Cortex of kidney (tissue), 1 donor: Measurements from ENCODE around the gene KCNQ4.

Experiments used
- DNase-seq: peaks from one replicate; lab custom pipeline; 2025; lab: John Stamatoyannopoulos, UW

KCNQ4 gene

DNA sequence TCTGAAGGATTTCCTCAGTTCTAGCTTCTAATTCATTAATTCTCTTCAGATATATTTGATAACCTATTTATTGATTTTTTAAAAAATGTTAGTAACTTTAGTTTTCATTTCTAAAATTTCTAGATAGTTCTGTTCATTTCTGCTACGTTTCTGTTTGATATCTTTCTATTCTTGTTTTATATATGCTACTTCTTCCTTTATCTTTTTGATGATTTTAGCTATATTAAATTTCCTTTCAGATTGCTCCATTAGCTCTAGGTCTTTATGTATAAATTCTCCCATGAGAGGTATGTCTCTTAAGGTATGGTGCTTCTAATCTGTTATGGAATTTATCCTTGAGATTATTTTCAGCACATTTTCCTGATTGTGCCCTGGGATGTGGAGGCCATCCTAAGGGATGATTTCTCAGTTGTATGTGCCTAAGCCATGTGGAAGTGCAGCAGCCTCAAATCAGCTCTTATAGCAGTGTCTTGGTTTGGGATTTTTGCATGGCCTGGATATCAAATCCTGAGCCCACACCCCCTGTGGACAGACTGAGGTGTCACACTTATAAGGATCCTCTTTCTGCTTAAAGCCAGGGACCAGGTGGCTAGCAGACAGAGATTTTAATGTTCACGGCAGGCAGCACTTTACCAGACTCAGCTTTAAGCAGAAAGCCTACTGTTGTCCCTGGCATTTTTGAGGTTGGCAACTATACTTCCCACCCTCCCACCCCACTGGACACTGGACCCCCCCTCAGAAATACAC lies 6.2 kb upstream of the KCNQ4 start:
- DNase-seq = no peak

DNA sequence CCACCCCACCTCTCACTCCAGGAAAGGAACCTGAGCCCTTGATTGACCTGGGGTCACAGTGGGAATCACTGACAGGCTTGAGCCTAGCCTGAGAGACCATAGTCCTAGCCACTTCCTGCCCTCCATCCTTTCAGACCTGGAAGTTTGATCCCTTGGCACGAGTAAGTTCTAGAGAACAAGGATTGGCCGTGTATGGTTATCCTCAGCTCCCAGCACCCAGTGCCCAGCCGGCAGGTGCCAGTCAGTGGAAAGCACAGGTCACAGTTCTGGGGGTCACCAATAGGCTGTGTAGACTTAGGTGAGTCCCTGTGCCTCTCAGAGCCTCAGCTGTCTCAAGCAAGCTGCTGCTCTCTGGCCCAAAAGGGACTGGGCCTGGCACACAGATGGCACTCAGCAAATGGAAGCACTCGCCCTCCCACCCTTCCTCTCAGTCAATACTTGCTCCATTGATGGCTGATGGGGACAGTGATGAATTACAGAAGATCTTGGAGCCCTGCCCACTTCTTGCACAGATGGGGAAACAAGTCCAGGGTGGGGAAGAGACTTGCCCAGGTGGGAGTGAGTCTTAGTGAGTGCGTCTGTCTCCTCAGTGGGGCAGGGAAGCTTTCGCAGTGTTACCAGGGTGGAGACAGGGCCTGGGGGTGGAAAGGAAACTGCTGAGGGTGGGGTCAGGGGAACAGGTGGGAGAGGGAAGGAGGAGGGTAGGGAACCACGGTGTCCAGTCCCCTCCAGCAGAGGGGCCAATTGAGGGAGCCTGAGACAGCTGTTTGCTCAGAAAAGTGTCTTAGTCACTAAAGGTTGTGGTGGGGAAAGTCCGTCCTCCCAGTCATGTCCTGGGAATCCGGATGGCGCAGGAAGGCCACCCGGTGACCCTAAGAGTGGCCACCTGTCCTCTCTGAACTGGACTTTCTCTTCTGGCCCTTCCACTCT lies 2.6 kb upstream of the KCNQ4 start:
- no peak for DNase-seq

DNA sequence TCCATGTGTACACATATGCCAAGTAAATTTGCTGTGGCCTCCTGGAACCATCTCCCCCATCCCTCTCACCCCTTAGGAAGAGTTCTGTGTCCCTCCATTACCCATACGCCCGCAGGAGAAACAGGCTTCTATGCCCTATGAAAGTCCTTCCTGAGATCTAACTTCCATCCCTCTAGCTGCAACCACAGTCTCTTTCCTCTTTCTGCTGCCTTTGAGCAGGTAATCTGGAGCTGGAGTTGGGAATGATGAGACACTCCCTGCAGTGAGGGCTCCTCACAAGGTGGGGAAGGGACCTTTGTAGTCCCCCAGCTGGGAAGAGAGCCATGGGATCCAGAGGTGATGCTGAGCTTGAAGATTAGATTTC lies 2.0 kb upstream of the KCNQ4 start:
- no peak for DNase-seq

DNA sequence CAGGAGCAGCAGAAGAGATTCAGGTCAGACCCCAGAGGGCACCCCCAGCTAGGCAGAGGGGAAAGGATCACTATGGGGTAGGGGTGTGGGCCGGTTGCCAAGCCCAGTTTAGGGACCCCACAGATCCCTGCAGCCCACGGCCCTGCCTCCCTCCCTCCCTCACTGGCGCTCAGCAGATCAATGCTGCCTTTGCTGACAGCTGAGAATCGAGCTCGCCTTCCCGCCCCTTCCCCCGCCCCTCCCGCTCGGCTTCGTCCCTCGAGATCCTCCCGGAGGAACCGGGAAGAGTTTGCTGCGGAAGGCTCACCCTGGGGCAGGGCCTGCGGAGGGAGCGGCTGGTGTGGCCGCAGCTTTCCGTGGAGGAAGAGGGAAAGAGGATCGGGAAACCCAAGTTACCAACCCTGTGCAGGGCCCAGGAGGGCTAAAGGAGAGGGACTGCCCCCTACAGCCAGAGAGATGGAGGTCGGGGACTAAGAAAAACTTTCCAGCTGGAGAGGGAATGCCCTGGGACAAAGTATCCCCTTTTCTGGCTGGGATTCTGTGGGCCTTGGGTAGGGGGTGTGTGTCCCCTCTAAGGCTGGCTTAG lies 1.1 kb upstream of the KCNQ4 start:
- no peak for DNase-seq

DNA sequence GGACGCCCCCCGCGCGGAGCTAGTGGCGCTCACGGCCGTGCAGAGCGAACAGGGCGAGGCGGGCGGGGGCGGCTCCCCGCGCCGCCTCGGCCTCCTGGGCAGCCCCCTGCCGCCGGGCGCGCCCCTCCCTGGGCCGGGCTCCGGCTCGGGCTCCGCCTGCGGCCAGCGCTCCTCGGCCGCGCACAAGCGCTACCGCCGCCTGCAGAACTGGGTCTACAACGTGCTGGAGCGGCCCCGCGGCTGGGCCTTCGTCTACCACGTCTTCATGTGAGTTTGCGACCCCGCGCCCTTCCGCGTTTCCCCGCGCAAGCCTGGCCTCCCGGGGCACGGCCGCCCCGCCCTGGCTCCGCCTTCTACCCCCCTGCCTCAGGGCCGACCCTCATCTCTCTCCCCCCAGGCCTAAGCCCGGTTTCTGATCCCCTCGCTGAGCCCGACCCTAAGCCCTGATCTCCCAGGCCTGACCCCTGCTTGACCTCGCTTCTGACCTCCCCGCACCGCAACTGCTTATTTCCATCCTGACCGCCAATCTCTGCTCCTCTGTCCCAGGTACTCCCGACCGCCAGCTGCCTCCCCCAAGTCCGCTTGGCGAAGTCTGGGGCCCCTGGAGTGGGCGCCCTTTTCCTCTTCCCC lies 669 bp downstream of the KCNQ4 start:
- DNase-seq = no peak

DNA sequence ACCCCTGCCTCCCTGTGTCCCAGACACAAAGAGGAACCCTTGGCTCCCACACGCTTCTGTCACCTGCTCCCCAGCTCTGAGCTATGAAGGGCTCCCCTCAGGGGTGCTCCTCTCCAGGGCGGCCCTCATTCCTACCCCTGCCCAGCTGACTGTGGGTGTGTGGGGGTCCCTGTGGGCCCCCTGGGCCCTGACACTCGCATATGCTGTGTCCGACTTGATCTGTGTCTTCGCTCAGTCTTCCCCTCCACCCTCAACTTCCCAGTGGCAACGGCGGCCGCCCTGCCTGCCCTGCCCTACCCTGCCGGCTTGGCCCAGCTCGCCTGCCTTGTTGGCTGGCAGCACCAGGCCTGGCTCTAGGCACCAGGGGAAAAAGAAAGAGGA lies 1.2 kb downstream of the KCNQ4 start:
- no peak for DNase-seq

DNA sequence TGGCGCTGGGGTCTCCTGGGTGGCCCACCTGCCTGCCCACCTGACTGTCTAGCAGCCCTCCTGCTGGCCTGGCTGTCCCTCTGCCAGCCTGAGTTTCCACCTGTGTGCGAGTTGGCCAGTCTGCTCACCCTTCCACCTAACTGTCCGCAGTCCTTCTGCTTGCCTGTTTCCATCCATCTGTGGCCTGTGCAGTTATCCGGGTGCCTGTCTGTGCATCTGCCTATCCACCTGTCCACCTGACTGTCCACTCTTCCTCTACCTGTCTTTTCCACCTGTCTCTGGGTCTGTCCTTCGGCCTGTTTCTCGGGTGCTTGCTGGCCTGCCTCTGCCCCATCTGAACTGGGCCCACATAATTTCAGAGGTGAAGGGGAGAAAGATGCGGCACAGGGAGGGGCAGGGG lies 1.9 kb downstream of the KCNQ4 start:
- DNase-seq = no peak

DNA sequence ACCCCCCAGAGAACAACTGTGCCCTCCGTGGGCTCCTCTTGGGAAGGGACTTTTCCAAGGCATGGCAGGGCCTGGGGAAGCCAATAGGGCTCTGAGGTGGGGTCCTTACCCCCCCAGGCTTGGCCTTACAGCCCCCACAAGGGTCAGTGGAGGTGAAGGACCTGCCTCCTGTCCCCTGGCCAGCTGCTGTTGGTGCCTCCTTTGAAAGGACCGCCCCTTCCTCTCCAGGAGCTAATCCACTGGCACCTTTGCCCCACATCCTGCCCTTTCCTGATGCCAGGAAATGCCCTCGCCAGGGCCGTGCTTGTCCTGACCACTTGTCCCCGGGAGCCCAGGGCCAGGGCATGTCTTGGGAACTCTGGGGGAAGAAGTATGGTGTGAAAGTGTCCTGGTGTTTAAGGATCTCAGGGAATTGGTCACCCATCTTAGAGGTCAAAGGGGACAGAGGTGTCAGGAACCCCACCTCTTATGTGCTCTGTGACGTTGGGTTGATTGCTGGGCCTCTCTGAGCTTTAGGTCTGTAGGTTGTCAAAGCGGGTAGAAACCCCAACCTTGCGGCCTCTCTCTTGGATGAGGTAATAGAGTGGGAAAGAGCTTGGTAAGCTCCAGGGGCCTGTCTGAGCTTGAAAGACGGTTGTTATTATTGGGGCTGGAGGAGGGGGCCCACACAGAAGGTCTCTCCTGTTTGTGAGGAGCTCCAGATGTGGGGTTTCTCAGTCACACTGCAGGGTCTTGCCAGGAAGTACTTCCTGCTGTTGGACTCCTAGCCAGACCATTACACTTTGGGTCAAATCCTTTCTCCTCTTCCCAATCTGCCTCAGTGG lies 2.8 kb downstream of the KCNQ4 start:
- DNase-seq = no peak

DNA sequence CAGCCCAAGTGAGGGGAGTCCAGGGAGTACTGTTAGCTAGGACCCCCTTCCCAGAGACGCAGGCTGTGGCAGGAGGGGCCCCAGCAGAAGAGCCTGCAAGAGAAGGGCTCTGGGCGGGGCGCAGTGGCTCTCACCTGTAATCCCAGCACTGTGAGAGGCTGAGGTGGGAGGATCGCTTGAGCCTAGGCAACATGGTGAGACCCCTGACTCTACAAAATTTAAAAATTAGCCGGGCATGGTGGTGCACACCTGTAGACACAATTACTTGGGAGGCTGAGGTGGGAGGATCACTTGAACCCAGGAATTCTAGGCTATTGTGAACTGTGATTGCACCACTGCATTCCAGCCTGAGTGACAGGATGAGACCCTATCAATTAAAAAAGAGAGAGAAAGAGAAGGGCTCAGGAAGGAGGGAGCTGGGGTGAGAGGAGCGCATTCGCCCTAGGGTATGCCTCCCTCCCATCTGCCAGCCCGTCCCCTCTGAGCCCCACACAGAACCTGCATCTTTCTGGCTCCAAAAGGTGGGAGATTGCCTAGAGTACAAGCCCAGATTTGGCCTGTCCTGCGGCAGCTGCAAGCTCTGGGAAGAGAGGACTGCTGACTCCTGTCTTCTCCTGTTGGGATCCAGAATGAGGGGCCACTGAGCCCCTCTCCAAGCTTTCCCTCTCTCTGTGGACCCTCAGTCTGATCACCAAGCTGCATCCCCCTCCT lies 3.6 kb downstream of the KCNQ4 start:
- no peak for DNase-seq

DNA sequence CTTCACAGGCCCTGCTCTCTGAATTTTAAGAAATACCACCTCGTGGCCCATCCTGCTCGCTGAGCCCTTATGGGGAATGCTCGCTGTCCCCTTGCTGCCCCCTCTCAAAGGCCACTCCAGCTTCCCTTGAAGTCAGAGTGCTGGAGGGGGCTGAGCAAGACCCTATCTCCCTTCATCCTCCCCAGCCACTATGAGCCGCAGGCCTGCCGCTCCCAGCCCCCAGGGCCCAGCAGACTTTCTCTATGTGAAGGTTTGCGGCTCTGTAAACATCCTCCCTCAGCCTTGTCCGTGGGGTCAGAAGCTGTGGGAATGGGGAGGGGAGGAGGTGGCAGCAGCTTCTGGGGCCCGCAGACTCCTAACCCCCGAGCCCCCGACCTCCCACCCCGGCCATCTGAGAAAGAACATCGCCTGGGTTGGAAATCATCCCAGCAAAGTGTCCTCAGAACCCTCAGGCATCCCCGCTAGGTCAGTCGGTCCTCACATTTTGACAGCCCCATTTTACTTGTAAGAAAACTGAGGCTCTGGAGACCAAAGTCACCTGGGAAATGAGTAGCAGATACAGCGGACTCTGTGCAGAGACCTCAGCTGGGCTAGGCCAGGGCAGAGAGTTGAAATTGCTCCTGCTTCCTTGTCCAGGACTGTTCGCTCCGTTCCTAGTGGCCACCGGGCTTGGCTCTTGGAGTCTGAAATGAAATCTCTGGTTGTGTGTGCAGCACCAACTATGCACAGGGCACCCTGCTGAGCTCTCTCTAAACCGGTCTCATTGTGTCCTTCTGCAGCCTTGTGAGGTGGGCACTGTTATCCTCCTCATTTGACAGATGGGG lies 4.4 kb downstream of the KCNQ4 start:
- DNase-seq = no peak

DNA sequence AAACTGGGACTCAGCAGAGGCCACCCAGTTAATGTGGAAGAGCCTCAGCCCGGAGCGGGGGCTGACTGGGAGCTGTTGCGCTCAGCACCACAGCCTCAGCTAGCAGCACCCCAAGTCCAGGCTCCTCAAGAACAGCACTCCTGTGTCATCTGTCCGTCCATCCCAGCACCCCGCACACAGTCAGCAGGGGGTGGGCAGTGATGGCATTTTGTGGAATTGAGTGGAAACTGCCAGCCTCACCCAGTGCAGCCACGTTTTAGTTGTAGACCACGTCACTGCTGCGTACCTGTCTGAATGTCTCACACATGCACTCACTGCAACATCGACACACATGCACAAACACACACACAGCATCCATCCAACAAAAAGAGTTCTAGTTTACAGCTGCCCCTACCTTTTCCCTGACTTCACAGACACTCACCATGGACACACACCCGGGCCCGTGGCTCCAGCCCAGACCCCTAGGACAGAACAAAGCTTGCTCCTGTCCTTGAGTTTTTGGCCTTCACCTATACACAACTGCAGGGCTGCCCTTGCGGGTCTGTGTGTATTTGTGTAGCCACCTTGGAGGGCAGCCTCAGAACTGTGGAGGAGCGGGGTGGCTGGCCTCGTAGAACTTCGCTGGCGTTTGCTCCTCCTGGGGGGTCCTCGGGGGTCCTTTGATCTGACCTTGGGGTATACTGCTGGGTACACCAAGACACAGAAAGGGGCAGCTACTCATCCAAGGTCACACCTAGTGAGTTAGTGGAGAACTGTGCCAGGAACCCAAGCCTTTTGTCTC lies 5.2 kb downstream of the KCNQ4 start:
- no peak for DNase-seq

DNA sequence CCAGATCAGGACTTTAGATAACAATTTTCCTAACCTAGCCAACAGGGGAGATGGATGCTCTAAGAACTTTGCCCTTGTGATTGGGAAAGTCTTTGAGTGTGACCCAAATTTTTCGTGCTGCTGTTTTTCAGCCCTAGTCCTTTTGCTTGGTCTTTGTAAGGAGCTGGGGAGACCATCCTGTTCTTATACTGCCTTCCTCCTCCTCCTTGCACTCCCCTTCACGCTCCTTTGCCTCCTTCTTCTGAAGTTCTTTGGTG lies 5.7 kb downstream of the KCNQ4 start:
- no peak for DNase-seq

DNA sequence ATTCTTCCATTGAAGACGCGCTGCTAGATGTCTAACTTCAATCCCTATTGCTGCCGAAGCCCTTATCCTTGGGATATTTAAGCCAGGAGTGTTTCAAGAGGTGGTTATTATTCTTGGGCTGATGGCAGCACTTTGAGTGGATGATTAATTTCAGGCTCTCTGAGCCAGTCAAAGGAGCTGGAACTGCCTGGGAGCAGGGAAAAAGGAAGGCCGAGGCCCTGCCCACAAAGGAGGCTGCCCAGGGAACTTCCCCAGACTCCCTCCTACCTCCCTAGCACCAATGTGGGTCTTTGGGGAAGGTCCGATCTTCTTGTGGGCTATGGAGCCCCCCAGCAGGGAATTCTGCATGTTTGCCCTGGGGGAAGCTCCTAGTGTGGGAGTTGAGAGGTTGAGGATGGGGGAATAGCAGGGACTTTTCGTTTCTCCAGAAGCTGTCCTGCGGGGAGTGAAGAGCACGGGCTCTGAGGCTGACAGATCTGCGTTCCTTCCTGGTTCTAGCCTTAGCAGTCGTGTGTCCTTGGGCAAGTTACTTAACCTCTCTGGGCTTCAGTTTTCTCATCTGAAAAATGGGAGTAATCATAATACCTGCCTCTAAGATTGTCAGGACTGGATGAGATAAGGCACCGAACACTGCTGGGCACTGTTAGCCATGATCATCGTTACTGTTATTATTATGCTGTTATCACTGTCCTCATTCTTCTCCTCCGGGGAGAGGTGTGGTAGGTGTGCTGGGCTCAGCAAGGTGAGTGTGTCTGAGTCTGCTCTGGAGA lies 6.3 kb downstream of the KCNQ4 start:
- DNase-seq = no peak

DNA sequence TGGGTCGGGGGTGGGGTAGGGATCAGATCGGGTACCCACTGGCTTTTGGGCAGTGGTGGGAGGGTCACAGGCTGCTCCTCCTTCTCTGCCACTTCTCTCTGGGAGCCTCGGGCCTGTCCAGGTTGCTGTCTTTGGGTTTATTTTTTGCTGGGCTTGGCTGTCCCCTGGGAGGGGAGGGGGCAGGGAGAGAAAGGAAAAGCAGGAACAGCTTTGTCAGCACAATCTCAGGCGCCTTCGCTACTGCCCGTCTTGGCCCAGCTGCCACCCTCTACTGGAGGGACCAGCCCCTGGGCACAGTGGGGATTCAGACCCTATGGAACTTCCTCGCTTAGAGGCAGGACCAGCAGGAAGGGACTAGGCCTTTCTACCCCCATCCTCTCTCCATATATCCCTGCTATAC lies 8.4 kb downstream of the KCNQ4 start:
- no peak for DNase-seq

DNA sequence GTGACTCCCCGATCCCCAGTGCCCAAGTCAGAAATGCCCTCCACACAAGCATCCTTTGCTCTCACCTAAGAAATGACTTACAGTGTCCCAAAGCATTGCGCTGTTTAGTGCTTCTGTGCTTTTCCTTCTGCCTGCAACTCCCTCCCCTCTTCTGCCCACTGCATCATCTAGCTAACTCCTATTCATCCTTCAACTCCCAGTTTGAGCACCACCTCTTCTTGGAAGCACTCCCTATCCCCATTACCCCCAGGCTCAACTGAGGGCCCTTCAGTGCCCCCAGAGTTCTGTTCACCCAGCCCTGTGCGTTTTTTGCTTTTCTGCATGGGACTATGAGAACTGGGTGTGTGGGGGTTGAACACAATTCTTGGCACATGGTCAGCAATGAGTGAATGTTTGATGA lies 10.0 kb downstream of the KCNQ4 start:
- DNase-seq = no peak

DNA sequence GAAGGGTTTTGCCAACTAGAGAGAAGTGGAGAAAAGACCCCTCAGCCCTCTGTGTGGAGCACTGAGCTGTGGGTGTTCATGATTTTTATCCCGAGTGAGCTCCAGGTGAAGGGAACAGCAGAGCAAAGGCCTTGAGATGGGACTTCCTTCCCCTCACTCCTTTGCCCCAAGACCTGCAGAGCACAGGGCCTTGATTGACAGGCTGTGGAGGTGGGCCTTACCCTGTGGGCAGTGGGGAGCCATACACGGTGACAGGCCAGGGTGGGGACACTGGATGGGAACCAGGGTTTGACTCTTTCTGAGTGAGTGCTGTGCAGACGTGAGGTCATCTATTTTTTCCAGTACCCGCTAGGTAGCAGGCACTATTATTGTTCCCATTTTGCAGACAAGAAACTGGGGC lies 10.5 kb downstream of the KCNQ4 start:
- no peak for DNase-seq

DNA sequence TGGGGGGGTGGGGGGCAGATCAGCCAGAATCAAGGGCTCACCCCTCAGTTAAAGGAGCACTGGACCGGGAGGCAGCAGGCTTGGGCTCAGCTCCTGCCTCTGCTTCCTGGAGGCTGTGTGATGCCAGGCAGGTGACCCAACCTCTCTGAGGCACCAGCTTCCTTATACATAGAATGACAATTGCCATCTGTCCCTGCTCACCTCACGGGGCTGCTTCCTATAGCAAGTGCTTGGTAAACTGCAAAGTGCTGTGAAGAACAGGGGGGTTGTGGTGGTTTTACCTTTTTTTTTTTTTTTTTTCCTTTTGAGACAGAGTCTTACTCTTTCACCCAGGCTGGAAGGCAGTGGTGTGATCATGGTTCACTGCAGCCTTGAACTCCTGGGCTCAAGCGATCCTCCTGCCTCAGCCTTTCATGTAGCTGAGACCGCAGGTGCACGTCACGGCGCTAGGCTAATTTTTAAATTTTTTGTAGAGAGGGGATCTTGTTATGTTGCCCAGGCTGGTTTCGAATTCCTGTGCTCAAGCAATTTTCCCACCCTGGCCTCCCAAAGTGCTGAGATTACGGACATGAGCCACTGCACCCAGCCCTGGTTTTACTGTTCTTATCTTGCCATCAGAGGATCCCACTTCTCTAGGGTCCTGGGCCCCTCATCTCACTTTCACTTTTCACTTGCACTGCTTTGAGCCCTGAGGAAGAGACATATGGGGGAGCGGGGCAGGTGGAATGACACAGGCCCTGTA lies 11.6 kb downstream of the KCNQ4 start:
- no peak for DNase-seq
